Right hindlimb (tissue), 1 donor: ENCODE measurements around the gene GRAMD1C.

ENCODE experiments used
- DNase-seq: peaks from one replicate; pipeline ENCODE4 v3.0.0-alpha.2; 2018

GRAMD1C gene

DNA sequence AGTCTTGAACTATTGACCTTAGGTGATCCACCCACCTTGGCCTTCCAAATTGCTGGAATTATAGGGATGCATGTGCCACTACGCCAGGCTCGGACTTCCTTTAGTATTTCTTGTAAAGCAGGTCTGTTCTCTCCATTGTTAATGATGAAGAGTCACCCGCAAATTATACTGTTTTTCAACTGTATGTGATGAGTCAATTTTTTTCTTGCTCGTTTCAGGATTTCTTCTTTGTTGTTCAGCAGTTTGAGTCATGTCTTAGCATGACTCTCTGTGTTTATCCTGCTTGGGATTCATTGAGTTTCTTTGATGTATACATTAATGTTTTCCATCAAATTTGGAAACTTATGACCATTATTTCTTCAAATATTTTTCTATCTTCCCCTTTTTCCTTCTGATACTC, 28.9 kb downstream of the GRAMD1C start:
- no peak for DNase-seq

DNA sequence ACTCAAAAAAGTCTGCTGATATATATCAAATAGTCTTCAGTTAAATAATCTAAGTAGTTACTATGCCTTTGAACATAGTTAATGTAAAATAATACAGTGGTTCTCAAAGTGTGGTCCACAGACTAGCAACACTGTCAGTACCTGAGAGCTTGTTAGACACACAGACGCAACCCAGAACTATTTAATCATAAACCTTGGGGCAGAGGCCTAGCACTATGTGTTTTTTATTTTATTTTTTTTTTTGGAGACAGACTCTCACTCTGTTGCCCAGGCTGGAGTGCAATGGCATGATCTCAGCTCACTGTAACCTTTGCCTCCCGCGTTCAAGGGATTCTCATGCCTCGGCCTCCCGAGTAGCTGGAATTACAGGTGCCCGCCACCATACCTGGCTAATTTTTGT, 34.7 kb downstream of the GRAMD1C start:
- no peak for DNase-seq

DNA sequence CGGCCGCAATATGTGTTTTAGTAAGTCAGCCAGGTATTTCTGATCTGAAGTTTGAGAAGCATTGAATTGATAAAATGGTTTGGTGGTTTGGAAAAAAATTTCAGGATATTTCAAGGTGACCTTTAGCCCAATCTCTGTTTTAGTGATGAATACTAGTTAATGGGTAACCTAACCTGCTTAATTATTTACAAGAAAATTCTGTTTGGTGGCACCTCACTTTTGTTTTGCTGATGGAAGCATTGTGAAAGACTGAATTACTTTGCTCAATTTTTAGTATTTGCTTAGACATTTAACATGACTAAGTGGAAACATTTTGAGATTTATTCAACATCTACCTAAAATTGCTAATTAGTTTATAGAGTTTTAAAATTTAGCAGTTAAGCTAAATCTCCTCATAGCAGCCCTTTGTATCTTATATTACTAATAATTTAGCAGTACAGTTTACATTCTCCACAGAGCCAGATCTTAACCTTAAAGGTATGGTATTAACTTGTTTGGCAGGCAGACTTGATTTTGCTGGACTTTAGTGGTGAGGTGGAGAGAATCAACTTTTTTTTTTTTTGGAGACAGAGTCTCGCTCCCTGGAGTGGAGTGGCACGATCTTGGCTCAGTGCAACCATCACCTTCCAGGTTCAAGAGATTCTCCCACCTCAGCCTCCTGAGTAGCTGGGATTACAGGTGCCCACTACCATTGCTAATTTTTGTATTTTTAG, 35.4 kb downstream of the GRAMD1C start:
- DNase-seq: no peak

DNA sequence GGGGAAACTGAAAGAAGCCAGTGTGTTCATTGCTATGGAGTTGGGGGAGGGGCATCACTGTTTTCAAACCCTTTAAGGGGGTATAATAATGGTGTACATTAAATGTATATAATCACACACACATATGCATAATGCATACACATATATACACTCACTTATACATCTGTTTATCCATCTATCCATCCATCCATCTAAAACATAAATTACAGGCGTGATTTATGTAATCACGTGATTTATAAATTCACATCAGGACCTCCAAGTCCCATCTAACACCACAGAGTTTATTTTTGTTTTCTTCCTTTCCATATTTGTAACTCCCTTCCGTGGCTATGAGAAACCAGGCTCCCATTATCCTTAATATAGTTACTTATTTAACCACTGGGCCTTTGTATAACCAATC, 39.8 kb downstream of the GRAMD1C start:
- no peak for DNase-seq

DNA sequence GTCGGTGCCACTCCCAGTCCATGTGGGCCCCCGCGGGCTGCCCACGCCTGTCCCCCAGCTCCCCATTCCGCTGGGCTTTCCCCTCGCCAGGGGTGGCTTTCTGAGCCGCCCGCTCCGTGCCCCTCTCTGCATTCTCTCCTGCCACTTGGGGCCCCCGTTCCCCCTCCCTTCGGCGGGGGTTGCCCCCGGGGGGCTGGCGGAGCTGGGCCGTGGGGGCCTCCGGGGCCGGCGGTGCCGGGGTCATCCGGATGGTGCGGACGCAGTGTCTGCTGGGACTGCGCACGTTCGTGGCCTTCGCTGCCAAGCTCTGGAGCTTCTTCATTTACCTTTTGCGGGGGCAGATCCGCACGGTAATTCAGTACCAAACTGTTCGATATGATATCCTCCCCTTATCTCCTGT, 46.5 kb downstream of the GRAMD1C start:
- no peak for DNase-seq

DNA sequence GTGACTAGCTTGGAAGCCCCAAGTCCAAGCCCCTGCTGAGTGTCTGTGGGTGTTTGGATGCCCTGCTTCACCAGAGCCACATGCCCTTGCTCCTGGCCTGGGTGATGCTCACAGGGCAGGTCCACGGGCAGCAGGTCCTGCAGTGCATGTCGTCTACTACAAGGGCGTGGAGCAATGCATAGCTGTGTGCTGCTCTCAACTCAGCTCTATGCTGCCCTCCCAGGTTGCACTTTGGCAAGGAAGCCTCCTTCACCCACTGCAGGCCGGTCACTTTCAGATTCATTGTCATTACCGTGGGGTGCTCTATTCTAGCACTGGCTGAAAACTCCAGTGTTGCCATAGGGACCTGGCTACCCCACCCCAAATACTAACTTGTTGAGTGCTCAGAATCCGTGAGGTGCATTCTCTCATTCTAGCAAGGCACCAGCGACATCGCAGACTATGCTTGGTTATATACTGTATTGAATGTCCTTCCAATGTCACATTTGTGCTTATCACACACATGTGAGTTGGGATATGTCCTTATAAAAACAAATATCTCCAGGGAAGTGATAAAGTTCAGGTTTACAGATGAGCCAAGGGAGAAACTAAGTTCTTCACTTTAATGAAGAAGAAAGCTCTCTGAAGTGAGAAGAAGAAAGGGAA, 51.8 kb downstream of the GRAMD1C start:
- DNase-seq: no peak

DNA sequence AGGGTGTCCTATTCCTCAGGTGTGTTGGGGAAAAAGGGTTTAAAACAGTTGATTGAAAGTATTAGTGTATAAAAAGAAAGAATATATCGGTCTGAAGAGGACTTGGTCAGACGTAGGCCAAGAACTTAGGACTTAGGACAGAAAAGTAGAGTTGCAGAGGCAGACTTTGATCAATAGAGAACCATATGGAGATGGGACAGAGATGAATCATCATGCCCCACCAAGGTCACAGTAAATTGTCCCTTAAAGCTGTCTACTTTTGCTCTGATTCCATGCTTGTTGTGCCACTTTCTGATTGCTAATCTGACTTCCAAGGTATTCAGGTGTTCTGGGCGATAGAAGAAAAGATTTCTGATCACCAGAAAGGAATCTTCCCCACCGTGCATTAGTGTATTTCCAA, 56.3 kb downstream of the GRAMD1C start:
- DNase-seq: no peak

DNA sequence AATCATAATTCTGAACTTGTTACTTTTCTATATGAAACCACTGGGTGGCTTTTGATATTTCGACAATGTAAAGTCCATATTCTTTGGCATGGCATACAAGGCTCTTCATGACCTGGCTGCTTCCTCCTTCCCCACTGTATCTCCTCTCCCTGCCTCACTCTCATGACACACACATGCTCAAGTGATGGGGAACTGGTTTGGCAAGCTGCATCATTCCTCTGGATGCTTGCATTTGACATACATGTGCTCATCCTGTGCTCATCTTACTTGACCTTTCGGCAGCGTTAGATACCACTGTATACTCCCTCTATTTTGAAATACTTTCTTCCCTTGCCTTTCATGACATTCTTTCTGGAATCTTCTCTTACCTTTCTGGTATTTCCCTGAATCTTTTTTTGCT, 57.4 kb downstream of the GRAMD1C start:
- no peak for DNase-seq

DNA sequence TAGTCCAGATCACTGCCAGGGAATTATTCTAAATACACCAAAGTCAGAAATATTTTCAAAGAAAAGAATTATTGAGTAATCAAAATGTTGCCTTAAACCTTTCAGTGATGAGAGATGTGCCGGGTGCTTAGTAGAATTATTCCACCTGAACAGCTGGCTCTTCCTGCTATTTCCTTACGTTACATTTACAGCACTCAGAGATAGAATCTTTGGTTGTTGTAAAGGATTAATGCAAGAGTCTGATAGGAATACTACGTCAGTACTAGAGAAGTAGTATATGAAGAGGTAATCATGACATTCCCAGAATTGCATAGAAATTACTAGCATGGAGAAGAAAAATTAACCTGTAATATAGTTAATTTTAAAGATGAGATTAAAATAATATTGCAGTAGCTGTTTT, 58.3 kb downstream of the GRAMD1C start:
- no peak for DNase-seq

DNA sequence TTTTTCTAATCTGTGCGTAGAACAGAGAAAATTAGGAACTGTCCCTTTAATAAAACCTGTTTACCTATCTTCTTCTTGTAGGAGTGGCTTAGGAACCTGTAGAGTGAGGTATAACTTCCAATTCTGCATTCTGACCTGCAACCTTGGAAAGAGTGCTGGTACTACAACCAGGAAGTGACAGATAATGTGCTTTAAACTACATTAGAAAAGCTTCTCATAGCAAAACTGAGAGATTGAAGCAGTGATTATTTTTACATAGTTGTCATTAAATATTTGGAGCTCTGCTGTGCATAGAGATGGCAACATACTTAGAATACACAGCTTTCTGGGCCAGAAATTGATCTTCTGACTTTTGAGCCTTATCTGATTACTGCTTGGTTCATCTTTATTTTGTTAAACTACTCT, 58.8 kb downstream of the GRAMD1C start:
- no peak for DNase-seq

DNA sequence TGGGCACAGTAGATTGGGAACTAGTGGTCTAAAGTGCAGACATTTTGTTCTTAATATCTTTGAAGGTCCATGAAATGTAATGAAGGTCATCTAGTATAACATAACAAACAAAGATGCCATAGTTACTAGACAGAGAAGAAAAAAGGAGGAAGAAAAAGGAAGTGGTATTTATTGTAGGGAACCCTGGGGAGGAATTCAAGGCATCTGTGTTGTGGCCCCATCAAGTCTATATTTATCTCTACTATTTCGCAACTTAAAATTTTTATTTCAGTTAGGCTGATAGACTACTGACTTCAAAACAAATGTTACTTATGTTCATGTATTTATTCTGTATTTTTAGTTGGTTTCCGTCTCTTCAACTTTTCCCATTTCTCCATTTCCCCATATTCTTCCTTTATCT, 60.3 kb downstream of the GRAMD1C start:
- DNase-seq: no peak

DNA sequence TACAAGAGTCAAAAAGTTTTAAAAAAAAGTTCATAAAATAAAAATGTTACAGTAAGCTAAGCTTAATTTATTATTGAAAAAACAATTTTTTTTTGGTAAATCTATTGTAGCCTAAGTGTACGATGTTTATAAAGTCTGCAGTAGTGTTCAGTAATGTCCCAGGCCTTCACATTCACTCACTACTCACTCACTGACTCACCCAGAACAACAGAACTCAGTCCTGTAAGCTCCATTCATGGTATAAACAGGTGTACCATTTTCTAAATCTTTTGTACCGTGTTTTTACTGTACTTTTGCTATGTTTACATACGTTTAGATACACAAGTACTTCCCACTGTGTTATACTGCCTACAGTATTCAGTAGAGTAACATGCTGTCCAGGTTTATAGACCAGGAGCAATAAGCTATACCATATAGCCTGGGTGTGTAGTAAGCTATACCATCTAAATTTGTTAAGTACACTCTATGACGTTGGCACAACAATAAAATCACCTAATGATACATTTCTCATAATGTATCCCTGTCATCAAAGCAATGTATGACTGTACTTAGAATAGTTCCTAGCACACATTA, 68.1 kb downstream of the GRAMD1C start:
- no peak for DNase-seq

DNA sequence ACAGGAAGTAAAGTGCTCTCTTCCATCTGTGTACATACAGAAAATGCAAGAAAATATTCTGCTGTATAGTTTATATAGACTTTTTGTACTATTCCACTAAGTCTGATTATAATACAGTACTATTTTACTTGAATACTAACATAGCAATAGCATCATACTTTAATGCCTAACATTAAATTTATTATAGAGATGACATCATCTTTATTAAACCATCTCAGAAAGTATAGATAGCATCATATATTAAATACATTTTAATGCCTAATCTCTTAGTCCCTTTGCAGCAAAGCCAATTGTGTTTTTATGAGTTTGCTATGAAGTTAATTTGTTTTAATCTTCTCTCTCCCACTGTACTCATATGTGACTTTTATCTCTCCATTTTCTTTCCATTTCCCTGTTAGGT, 69.5 kb downstream of the GRAMD1C start:
- no peak for DNase-seq

DNA sequence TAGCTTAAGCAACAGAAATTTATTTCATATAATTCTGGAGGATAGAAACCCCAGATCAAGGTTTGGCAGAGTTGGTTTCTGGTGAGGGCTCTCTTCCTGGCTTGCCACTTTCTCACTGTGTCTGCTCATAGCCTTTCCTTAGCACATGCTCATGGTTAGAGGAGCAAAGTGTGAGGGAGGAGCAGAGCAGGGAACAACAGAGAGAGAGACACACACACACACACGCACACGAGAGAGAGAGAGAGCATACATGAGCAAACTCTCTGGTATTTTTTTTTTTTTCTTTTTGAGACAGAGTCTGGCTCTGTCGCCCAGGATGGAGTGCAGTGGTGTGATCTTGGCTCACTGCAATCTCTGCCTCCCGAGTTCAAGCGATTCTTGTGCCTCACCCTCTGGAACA, 72.4 kb downstream of the GRAMD1C start:
- DNase-seq: no peak

DNA sequence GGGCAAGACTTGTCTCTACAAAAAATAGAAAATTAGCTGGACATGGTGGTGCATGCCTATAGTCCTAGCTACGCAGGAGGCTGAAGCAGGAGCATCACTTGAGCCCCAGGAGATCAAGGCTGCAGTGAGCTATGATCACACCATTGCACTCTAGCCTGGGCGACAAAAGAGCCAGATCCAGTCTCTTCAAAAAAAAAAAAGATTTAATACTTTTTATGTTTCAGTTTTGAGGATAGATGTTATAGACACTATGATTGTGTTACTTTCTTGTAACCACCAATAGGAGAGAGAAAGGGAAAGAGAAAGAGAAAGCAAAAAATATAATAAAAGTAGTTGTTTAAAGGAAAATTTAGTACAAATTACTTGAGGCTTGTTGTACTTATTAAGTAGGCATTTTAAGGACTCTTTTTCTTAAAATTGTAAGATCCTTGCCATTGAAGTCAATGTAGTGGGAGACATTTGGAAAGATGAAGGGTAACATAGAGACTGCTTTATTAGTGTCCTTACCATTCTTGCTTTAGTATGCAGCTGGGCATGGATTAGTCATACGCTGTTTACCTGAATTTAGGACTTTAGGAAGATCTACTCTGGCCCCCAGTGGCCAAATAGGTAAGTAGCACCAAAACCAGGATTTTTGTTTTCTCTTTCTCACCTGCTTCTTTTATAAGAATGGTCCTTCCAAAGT, 74.1 kb downstream of the GRAMD1C start:
- no peak for DNase-seq

DNA sequence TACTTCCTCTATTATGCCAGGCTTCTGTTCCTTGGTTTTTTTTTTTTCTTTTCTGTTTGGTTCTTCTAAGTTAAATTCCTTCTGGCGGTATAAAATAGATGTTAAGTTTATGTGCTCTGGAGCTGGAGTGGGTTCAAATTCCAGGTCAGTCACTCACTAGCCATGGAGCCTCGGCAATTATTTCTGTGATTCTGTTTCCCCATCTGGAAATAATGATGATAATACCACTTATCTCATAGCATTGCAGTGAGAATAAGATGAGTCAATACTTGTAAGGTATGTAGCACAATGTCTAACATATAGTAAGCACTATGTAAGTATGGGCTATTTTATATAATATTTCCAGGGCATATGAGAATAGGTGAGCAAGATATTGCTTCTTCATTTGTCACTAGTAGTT, 76.1 kb downstream of the GRAMD1C start:
- DNase-seq: no peak

DNA sequence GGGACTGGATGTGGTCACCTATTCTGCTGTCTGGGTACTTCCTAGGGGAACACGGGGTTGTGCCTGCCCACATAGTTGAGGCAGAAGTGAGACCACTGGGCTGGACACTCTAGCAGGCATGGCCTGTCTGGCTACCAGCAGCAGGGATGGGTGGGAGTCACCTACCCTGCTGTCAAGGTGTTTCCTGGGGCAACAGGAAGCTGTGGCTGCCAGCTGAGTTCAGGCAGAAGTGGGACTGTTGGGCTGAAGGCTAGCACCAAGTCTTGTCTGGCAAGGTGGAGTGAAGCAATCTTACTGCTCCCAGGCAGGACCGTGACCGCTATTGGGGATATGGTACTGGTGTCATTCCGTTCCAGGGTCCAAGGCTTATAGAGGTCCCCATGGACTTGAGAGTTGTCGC, 89.0 kb downstream of the GRAMD1C start:
- DNase-seq: no peak

DNA sequence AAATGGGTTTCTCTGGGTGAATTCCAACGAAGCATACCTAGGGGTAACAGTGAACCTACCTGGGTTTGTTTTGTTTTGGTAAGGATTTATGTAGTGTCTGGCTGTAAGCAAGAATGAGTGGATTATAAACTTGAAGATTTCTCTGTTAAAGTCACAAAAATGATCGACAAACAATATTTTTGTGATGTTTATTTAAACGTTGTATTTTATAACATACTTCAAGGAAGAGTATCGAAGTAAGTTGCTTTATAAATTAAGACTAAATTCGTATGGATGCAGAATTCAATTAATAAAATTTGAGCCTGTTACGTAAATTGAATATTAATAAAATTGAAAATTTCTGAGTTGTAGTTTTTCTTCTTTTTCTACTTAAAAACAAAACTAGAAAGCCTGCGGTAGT, 108.2 kb downstream of the GRAMD1C start:
- DNase-seq: no peak

DNA sequence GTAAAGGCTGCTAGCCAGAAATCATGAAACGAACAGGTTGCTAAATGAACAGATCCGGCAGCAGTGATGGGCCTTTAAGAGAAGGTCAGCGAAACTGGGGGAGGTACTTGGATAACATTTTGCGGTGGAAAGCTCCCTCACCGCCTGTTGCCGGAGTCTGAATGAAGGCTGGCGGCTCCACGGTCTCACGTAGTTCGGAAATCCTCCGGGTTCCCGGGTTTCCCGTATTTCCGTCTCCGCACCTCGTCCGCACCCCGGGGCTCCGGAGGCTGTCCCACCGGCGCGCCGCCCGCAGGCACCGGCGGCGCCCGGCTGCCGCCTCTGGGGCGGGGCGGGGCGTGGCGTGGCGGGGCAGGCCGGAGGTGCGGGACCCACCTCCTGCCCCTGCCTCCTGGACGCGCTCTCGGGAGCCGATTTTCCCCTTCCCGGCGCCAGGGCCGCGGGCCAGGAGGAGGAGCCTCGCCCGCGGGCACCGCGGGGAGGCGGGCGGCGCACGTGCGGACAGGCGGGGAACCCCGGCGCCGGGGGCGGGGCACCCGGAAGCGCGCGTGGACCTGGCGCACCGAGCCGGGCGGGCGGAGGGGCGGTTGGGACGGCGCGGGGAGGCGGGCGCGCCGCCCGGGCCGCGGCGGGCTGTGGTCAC, 108.9 kb downstream of the GRAMD1C start, which contains the start of gene ZDHHC23:
Gene ZDHHC23 (plus strand): TSS at position 642 of the 643 bp plus-strand sequence. CDS start 790 bp downstream, outside the sequence.
- peak; percentile 73 for DNase-seq

DNA sequence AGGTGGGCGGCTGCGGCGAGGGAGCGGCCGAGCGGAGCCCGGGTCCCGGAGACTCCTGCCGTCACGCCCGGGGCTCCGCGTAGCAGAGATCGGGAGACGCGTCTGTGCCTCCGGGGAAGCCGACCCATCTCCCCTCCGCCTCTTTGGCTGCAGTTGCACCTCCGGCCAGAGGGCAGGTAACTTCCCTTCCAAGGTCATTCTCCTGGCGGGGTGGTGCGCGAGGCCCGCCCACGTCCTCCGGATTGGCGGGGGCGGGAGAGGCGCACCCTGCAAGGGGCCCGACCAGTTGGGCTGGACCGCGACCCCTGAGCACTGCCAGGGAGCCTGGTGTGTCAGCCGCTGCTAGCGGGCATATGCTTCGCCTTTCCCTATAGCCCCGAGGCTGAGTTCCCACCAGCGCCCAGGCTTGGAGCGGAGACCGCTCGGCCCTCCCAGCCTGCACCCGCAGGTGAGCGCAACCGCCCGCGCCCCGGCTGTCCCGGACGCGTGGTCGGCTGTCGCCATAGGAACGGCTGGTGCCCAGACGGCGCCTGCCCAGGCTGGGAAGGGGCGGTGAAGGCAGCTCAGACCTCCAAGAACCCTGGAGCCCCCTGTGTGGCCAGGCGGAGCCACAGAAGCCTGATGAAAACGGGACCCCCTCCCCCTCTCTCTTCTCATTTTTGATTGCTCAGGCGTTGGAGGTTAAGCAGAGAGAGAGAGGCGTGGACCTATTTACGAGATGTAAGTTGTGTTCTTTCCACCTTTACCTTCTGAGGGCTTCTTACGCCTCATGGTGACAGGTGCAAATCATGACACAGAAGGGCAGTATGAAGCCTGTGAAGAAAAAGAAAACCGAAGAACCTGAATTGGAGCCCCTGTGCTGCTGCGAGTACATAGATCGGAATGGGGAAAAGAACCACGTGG, 109.7 kb downstream of the GRAMD1C start:
- DNase-seq: peak; percentile 34

DNA sequence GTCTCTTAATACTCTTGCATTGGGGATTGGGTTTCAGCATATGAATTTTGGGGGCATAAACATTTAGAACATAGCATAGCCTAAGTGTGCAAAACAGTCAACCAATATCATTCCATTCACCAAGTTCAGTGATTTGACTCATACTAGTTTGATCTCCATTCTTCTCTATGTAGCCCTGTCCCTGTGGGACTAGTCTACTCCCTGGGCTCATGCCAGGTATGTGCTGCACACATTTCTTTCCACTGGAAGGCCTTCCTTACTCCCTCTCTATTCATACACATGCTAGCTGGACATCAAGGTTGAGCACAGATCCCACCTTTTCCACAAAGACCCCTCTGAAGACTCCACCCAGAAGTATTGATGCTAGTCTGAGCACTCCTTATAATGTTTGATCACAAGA, 114.3 kb downstream of the GRAMD1C start:
- DNase-seq: no peak

DNA sequence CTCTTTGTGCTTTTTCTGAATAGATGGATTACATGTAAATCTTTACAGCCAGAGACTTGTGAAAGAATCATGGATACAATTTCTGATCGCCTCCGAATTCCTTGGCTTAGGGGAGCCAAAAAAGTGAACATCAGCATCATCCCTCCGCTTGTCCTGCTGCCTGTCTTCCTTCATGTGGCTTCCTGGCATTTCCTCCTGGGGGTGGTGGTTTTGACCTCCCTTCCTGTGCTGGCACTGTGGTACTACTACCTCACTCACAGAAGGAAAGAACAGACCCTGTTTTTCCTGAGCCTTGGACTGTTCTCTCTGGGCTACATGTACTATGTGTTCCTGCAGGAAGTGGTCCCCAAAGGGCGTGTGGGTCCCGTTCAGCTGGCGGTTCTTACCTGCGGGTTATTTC, 115.1 kb downstream of the GRAMD1C start:
- DNase-seq: no peak
